BE2C (cell line): ENCODE data around the gene OR5V1.
"Not testable (repeated sequence)": the region's sequence is repeated elsewhere in the genome, so short reads cannot be mapped to it uniquely, and the experiment has no call there.

Experiments
- DNase-seq: peaks from one replicate; pipeline ENCODE4 v3.0.0-alpha.2; 2020
- H3K27me3 ChIP-seq: fragments of 250-450 bp; sonication (Bioruptor Pico); 2 replicates; pipeline ENCODE4 v1.5.1; 2020; ENCODE audit warnings: mild to moderate bottlenecking
- H3K36me3 ChIP-seq: fragments of 250-450 bp; sonication (Bioruptor Pico); 2 replicates; pipeline ENCODE4 v1.5.1; 2020; ENCODE audit warnings: mild to moderate bottlenecking
- H3K4me1 ChIP-seq: fragments of 250-450 bp; sonication (Bioruptor Pico); 2 replicates; pipeline ENCODE4 v1.5.1; 2020
- H3K4me3 ChIP-seq: 2 replicates; pipeline ENCODE4 v1.5.1; 2011; ENCODE audit warnings: low read depth, low read length
- H3K9me3 ChIP-seq: fragments of 250-450 bp; sonication (Bioruptor Pico); 2 replicates; pipeline ENCODE4 v1.5.1; 2020
- TF ChIP-seq, protein P1 (sequence below): IDR thresholded peaks from 2 replicates; pipeline ENCODE4 v1.5.1; 2012; ENCODE audit warnings: mild to moderate bottlenecking, low read depth, low read length

Gene OR5V1

DNA sequence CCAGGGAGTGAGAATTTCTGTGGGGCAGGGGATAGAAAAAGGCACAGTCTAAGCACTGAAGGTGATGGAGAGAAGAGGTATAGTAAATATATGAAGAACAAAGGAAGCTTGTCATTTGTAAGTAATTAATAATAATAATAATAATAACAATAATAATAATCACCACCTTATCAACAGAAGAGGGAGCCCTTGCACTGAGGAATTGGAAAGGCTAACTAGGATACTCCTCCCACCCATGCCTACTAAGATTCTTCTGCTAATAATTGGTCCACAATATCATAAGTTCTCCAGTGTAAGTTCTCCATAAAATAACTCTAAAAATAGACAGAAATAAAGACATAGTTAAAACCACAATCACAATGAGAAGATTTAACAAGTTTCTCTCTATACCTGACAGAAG, 7.3 kb upstream of the OR5V1 start:
- Histone ChIP-seq H3K36me3 (no peaks in the 10 kb centered on the region), H3K4me1 (no peaks in the 10 kb centered on the region), H3K27me3 (no peaks in the 10 kb centered on the region), H3K4me3 (no peak overlapping the region), H3K9me3 (no peaks in the 10 kb centered on the region)
- DNase-seq, result no peak
- TF ChIP-seq, protein P1, sequence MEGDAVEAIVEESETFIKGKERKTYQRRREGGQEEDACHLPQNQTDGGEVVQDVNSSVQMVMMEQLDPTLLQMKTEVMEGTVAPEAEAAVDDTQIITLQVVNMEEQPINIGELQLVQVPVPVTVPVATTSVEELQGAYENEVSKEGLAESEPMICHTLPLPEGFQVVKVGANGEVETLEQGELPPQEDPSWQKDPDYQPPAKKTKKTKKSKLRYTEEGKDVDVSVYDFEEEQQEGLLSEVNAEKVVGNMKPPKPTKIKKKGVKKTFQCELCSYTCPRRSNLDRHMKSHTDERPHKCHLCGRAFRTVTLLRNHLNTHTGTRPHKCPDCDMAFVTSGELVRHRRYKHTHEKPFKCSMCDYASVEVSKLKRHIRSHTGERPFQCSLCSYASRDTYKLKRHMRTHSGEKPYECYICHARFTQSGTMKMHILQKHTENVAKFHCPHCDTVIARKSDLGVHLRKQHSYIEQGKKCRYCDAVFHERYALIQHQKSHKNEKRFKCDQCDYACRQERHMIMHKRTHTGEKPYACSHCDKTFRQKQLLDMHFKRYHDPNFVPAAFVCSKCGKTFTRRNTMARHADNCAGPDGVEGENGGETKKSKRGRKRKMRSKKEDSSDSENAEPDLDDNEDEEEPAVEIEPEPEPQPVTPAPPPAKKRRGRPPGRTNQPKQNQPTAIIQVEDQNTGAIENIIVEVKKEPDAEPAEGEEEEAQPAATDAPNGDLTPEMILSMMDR, result no peak

DNA sequence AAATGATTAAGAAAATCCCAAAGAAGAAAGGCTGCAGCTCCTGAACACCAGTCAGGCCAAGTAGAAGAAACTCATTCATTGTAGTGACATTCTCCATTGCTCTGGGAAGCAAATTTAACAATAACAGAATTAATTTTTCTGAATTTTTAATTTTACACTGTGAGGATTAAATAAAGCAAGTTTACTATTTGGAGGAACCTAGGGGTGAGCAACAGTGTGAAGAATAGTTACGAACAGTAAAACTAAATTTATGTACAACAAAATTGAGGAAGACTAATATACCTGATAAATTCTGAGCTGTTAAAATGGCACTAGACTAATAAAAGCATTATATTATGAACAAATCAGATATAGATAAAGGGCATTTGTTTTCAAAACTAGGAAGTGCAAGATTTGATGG, 6.5 kb upstream of the OR5V1 start, which contains the start of gene OR12D3:
TSS of gene OR12D3 (minus strand) at position 101 of the 400 bp plus-strand sequence. CDS start at position 97, 4 bp downstream.
- Histone ChIP-seq H3K4me3 (no peak within 1 kb of the TSS), H3K4me1 (no peaks in the 10 kb centered on the region), H3K9me3 (no peaks in the 10 kb centered on the region), H3K27me3 (no peaks in the 10 kb centered on the region), H3K36me3 (no peaks in the 10 kb centered on the region)
- TF ChIP-seq, protein P1, result no peak
- no peak for DNase-seq

DNA sequence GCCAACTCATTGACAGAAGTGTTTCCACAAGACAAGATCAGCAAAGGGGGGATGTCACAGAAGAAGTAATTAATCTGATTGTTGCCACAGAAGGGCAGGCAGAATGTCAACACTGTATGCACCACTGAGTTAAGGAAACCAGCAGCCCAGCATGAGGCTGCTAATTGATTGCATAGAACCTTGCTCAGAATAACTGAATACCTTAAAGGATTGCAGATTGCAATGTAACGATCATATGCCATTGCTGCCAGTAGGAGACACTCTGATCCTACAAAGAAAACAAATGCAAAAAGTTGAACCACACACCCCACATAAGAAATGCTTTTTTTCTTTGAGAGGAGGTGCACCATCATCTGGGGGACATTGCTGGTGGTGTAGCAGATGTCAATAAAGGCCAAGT, 13.1 kb downstream of the OR5V1 start:
- no peaks in the 10 kb centered on the region for H3K27me3 ChIP-seq
- no peaks in the 10 kb centered on the region for H3K4me1 ChIP-seq
- no peaks in the 10 kb centered on the region for H3K36me3 ChIP-seq
- H3K9me3 ChIP-seq, result no peaks in the 10 kb centered on the region
- TF ChIP-seq, protein P1, result no peak
- H3K4me3 ChIP-seq, result no peak overlapping the region
- no peak for DNase-seq

DNA sequence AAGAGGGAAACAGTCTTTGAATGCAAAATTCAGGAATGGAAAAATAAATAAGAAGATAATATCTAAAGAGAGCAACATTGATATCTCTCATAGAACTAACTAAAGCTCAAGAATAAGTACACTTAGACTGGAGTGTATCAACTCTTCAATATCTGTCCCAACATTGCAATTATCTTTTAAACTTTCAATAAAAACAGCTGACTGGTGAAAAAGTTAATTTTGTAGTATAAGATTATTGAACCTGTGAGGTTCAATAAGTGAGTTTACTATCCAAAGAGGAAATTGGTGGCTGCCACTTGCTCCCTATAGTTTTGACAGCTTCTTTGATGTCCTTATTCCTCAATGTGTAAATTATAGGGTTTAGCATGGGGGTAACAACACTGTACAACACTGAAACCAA, 13.7 kb downstream of the OR5V1 start:
- no peak for DNase-seq
- Histone ChIP-seq H3K27me3 (no peaks in the 10 kb centered on the region), H3K4me3 (no peak overlapping the region), H3K9me3 (no peaks in the 10 kb centered on the region), H3K36me3 (no peaks in the 10 kb centered on the region), H3K4me1 (no peaks in the 10 kb centered on the region)
- TF ChIP-seq, protein P1, result no peak

DNA sequence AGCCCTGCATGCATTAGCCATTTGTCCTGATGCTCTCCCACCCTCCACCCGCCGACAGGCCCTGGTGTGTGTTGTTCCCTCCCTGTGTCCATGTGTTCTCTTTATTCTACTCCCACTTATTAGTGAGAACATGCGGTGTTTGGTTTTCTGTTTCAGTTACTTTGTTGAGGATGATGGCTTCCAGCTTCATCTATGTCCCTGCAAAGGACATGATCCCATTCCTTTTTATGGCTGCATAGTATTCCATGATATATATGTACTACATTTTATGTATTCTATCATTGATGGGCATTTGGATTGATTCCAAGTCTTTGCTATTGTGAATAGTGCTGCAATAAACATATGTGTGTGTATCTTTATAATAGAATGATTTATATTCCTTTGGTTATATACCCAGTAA, 19.3 kb downstream of the OR5V1 start:
- not testable (repeated sequence) for H3K9me3 ChIP-seq, H3K36me3 ChIP-seq, H3K4me1 ChIP-seq, H3K4me3 ChIP-seq, H3K27me3 ChIP-seq, DNase-seq

DNA sequence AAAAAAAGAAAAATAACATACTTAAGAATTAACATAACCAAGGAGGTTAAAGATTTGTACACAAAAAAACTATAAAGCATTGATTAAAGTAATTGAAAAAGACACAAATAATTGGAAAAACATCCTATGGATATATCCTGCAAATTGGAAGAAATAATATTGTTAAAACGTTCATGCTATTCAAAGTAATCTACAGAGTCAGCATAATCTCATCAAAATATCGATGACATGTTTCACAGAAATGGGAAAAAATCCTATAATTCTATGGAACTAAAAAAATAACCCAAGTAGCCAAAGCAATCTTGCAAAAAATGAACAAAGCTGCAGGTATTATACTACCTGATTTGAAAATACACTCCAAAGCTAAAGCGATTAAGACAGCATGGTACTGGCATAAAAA, 23.3 kb downstream of the OR5V1 start:
- Histone ChIP-seq H3K4me1 (no peaks in the 10 kb centered on the region), H3K4me3 (no peak overlapping the region), H3K27me3 (no peaks in the 10 kb centered on the region), H3K9me3 (no peaks in the 10 kb centered on the region), H3K36me3 (no peaks in the 10 kb centered on the region)
- no peak for DNase-seq
- TF ChIP-seq, protein P1, result no peak

DNA sequence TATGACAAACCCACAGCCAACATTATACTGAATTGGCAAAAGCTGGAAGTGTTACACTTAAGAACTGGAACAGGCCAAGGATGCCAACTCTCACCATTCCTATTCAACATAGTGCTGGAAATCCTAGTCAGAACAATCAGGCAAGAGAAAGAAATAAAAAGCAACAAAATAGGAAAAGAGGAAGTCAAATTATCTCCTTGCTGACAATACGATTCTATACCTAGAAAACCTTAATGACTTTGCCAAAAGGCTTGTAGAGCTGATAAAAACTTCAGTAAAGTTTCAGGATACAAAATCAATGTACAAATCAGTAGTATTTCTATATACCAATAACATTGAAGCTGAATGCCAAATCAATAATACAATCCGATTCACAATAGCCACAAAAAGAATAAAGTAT, 32.4 kb downstream of the OR5V1 start:
- no peak overlapping the region for H3K4me3 ChIP-seq
- H3K27me3 ChIP-seq, result no peaks in the 10 kb centered on the region
- DNase-seq, result no peak
- no peaks in the 10 kb centered on the region for H3K36me3 ChIP-seq
- no peaks in the 10 kb centered on the region for H3K9me3 ChIP-seq
- no peaks in the 10 kb centered on the region for H3K4me1 ChIP-seq
- TF ChIP-seq, protein P1, result no peak
